HepG2 (cell line): Measurements from ENCODE around the gene MAN1B1. TPM values are rescaled to one million over a fixed set of nuclear protein-coding genes. Genes with fewer than 3 reads are reported as not detected.
A peak's percentile ranks its signal among the peaks of the same experiment; 100 is the strongest.

Experiments used
- ARNTL ChIP-seq: sonication (generic); formaldehyde crosslinking; IDR thresholded peaks from 2 replicates; pipeline ENCODE4 v1.4.0; 2020; ENCODE audit warnings: mild to moderate bottlenecking, missing genetic modification reagents
- KLF9 ChIP-seq: IDR thresholded peaks from 2 replicates; pipeline ENCODE4 v1.6.1; 2016; ENCODE audit warnings: low read depth
- MYC ChIP-seq: sonication (generic); formaldehyde crosslinking; IDR thresholded peaks from 2 replicates; pipeline ENCODE4 v1.9.0; 2021; ENCODE audit warnings: missing genetic modification reagents, borderline replicate concordance
- ZNF274 ChIP-seq: sonication (generic); formaldehyde crosslinking; IDR thresholded peaks from 2 replicates; pipeline ENCODE4 v1.5.1; 2020; ENCODE audit warnings: mild to moderate bottlenecking, missing genetic modification reagents
- ZNF335 ChIP-seq: sonication (generic); formaldehyde crosslinking; IDR thresholded peaks from 2 replicates; pipeline ENCODE4 v1.4.0; 2020; ENCODE audit warnings: missing genetic modification reagents
- ZNF367 ChIP-seq: sonication (generic); formaldehyde crosslinking; IDR thresholded peaks from 2 replicates; pipeline ENCODE4 v1.4.0; 2020; ENCODE audit warnings: missing genetic modification reagents, borderline replicate concordance
- ZNF629 ChIP-seq: sonication (generic); formaldehyde crosslinking; conservative IDR thresholded peaks from 2 replicates; pipeline ENCODE4 v1.5.0; 2020; ENCODE audit warnings: missing genetic modification reagents
- ZNF746 ChIP-seq: sonication (generic); formaldehyde crosslinking; IDR thresholded peaks from 2 replicates; pipeline ENCODE4 v1.8.0; 2022; ENCODE audit warnings: mild to moderate bottlenecking, missing genetic modification reagents
- polyA plus RNA-seq, 8 experiments: library from polyadenylated mRNA; depleted of rRNA in 3 of 8; stranded (reverse) in 7 of 8; unstranded in 1 of 8; fragments of >200 nt; fragmentation: Illumina TruSeq in 4 of 8; extraction: Trizol in 4 of 8; gene quantifications; 2 replicates each; pipeline versions ENCODE4 v1.2.1 to v1.2.3, GENCODE V29; 2011 to 2016; ENCODE audit warnings: low read depth in 4 of 8, missing spikeins in 1 of 8, mixed read lengths in 1 of 8; ENCODE audit not compliant: insufficient read depth in 1 of 8
- total RNA-seq, 5 experiments: library from RNA; depleted of rRNA; stranded (reverse); fragments of >200 nt; fragmentation: Illumina TruSeq; extraction: Trizol; gene quantifications; 2 replicates each; pipeline ENCODE4 v1.2.3, GENCODE V29; 2016; ENCODE audit warnings: low read depth in 1 of 5
- TF ChIP-seq, protein P1 (sequence below): sonication (generic); formaldehyde crosslinking; IDR thresholded peaks from 2 replicates; pipeline ENCODE4 v1.4.0; 2020; ENCODE audit warnings: missing genetic modification reagents
- TF ChIP-seq, protein P2 (sequence below): sonication (generic); formaldehyde crosslinking; IDR thresholded peaks from 2 replicates; pipeline ENCODE4 v1.4.0; 2020; ENCODE audit warnings: missing genetic modification reagents
- TF ChIP-seq, protein P3 (sequence below): sonication (generic); formaldehyde crosslinking; conservative IDR thresholded peaks from 2 replicates; pipeline ENCODE4 v1.4.0; 2020; ENCODE audit warnings: missing genetic modification reagents
- TF ChIP-seq, protein P4 (sequence below), 2 experiments: IDR thresholded peaks; 2 replicates each; pipeline ENCODE4 v1.6.1; 2011 to 2012; ENCODE audit warnings: low read length in 2 of 2, borderline replicate concordance in 1 of 2, low read depth in 1 of 2, mild to moderate bottlenecking in 1 of 2, moderate library complexity in 1 of 2
- TF ChIP-seq, protein P5 (sequence below): IDR thresholded peaks from 2 replicates; pipeline ENCODE4 v1.4.0; 2020; ENCODE audit warnings: mild to moderate bottlenecking, missing genetic modification reagents

Gene MAN1B1
- total and polyA plus RNA-seq, 2 of the 13 experiments (the other 11 are each of a cell fraction or from before 2014, with no cell fraction given): 48.9 to 59.5 TPM

DNA sequence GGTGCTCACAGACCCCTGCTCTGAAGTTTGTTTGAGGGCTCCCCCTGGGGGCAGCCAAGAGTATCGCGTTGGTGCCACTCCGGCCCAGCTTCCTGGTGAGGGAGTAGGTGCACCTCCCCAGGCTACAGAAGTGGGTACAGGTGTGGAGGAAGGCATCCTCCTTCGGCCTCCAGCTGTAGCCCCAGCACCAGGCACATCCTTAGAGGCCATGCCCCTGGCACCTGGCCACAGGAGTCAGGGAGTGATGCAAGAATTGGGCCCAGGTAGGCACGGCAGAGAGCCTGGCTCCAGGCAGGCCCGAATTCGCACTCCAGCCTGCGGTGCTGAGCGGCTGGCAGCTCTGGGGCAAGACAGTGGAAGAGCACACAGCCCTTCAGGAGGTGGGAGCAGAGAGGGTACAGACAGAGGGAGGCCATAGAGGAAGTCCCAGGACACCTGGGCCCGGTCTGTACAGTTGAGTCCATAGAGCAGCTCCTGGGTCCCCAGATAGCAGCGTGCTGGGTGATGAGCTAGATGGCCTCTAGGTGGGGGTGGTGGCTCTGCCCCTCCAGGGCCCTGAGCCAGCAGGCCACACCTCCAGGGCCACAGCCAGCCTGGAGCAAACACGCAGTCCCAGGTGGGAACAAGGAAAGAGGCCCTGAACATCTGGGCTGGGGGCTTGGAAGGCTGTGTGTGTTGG, 18.8 kb upstream of the MAN1B1 start (continued):
- TF ChIP-seq, protein P1, sequence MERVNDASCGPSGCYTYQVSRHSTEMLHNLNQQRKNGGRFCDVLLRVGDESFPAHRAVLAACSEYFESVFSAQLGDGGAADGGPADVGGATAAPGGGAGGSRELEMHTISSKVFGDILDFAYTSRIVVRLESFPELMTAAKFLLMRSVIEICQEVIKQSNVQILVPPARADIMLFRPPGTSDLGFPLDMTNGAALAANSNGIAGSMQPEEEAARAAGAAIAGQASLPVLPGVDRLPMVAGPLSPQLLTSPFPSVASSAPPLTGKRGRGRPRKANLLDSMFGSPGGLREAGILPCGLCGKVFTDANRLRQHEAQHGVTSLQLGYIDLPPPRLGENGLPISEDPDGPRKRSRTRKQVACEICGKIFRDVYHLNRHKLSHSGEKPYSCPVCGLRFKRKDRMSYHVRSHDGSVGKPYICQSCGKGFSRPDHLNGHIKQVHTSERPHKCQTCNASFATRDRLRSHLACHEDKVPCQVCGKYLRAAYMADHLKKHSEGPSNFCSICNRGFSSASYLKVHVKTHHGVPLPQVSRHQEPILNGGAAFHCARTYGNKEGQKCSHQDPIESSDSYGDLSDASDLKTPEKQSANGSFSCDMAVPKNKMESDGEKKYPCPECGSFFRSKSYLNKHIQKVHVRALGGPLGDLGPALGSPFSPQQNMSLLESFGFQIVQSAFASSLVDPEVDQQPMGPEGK: peak; percentile 83
- TF ChIP-seq MYC (CRISPR knock-in tag) (peak; percentile 68; the same call in 1 of the 2 replicates), ZNF367 (CRISPR knock-in tag) (no peak), ZNF629 (CRISPR knock-in tag) (peak; percentile 43; the same call in 1 of the 2 replicates), ARNTL (CRISPR knock-in tag) (no peak), ZNF335 (CRISPR knock-in tag) (no peak), ZNF274 (CRISPR knock-in tag) (peak; percentile 37; the same call in 1 of the 2 replicates), ZNF746 (peak; percentile 41; the same call in 1 of the 2 replicates), KLF9 (CRISPR knock-in tag) (no peak)
- TF ChIP-seq, protein P2, sequence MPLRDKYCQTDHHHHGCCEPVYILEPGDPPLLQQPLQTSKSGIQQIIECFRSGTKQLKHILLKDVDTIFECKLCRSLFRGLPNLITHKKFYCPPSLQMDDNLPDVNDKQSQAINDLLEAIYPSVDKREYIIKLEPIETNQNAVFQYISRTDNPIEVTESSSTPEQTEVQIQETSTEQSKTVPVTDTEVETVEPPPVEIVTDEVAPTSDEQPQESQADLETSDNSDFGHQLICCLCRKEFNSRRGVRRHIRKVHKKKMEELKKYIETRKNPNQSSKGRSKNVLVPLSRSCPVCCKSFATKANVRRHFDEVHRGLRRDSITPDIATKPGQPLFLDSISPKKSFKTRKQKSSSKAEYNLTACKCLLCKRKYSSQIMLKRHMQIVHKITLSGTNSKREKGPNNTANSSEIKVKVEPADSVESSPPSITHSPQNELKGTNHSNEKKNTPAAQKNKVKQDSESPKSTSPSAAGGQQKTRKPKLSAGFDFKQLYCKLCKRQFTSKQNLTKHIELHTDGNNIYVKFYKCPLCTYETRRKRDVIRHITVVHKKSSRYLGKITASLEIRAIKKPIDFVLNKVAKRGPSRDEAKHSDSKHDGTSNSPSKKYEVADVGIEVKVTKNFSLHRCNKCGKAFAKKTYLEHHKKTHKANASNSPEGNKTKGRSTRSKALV (CRISPR knock-in tag): peak; percentile 59; the same call in 1 of the 2 replicates
- TF ChIP-seq, protein P3, sequence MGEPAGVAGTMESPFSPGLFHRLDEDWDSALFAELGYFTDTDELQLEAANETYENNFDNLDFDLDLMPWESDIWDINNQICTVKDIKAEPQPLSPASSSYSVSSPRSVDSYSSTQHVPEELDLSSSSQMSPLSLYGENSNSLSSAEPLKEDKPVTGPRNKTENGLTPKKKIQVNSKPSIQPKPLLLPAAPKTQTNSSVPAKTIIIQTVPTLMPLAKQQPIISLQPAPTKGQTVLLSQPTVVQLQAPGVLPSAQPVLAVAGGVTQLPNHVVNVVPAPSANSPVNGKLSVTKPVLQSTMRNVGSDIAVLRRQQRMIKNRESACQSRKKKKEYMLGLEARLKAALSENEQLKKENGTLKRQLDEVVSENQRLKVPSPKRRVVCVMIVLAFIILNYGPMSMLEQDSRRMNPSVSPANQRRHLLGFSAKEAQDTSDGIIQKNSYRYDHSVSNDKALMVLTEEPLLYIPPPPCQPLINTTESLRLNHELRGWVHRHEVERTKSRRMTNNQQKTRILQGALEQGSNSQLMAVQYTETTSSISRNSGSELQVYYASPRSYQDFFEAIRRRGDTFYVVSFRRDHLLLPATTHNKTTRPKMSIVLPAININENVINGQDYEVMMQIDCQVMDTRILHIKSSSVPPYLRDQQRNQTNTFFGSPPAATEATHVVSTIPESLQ (CRISPR knock-in tag): no peak
- TF ChIP-seq, protein P4, sequence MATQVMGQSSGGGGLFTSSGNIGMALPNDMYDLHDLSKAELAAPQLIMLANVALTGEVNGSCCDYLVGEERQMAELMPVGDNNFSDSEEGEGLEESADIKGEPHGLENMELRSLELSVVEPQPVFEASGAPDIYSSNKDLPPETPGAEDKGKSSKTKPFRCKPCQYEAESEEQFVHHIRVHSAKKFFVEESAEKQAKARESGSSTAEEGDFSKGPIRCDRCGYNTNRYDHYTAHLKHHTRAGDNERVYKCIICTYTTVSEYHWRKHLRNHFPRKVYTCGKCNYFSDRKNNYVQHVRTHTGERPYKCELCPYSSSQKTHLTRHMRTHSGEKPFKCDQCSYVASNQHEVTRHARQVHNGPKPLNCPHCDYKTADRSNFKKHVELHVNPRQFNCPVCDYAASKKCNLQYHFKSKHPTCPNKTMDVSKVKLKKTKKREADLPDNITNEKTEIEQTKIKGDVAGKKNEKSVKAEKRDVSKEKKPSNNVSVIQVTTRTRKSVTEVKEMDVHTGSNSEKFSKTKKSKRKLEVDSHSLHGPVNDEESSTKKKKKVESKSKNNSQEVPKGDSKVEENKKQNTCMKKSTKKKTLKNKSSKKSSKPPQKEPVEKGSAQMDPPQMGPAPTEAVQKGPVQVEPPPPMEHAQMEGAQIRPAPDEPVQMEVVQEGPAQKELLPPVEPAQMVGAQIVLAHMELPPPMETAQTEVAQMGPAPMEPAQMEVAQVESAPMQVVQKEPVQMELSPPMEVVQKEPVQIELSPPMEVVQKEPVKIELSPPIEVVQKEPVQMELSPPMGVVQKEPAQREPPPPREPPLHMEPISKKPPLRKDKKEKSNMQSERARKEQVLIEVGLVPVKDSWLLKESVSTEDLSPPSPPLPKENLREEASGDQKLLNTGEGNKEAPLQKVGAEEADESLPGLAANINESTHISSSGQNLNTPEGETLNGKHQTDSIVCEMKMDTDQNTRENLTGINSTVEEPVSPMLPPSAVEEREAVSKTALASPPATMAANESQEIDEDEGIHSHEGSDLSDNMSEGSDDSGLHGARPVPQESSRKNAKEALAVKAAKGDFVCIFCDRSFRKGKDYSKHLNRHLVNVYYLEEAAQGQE (IDR thresholded peaks at IDR 0.05; ENCODE audit: borderline replicate concordance in 1 of 2, low read depth in 1 of 2, low read length in 2 of 2): 0 out of 4 replicates have a peak, but pooled peaks of 1 of the 2 experiments have one; percentile 29
- TF ChIP-seq, protein P5, sequence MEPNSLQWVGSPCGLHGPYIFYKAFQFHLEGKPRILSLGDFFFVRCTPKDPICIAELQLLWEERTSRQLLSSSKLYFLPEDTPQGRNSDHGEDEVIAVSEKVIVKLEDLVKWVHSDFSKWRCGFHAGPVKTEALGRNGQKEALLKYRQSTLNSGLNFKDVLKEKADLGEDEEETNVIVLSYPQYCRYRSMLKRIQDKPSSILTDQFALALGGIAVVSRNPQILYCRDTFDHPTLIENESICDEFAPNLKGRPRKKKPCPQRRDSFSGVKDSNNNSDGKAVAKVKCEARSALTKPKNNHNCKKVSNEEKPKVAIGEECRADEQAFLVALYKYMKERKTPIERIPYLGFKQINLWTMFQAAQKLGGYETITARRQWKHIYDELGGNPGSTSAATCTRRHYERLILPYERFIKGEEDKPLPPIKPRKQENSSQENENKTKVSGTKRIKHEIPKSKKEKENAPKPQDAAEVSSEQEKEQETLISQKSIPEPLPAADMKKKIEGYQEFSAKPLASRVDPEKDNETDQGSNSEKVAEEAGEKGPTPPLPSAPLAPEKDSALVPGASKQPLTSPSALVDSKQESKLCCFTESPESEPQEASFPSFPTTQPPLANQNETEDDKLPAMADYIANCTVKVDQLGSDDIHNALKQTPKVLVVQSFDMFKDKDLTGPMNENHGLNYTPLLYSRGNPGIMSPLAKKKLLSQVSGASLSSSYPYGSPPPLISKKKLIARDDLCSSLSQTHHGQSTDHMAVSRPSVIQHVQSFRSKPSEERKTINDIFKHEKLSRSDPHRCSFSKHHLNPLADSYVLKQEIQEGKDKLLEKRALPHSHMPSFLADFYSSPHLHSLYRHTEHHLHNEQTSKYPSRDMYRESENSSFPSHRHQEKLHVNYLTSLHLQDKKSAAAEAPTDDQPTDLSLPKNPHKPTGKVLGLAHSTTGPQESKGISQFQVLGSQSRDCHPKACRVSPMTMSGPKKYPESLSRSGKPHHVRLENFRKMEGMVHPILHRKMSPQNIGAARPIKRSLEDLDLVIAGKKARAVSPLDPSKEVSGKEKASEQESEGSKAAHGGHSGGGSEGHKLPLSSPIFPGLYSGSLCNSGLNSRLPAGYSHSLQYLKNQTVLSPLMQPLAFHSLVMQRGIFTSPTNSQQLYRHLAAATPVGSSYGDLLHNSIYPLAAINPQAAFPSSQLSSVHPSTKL (CRISPR knock-in tag): 0 out of 2 replicates have a peak, but pooled peaks have one; percentile 10
